ENCODE measurements around the gene WNT11. TPM values are rescaled to one million over a fixed set of nuclear protein-coding genes. Genes with fewer than 3 reads are reported as not detected.

WNT11 gene
- total RNA-seq, 1 experiment from 2014 or later, result not detected

DNA sequence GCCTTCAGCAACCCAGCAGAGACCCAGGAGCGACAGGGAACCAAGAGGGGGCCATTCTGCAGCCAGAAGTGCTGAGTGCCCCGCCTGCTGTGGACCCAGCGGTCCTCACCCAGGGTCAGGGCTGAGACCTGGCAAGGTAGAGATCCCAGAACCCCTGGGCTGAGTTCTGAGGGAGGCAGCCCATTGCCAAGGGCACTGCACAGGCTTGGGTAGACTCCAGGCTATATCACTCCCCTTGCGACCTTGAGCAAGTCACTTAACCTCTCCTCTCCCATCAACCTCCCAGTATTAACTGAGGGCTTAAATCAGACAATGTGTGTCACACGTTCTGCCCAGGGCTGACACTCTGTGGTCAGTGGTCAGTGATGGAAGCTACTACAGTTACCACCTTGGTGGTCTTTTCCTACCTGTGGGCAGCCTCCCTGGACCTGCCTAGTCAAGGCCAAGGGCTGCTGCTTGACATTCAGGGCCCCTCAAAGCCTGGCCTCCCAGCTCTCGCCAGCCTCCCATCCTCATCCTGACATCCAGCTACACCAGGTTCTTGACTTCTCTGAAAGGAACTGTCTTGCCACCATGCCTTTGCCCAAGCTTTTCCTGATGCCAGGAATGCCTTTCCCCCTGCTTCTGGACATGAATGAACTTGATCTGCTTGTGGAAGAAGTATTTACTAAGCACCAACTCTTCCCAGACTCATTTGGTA, 8.2 kb downstream of the WNT11 start:
- DNase-seq, result no peak
- no peaks in the 10 kb centered on the region for H3K36me3 Mint-ChIP-seq (ENCODE audit: insufficient read depth in 1 of 3, low read depth in 3 of 3)
- Histone ChIP-seq H2BK20ac (ENCODE audit: low read depth, low read length, poor library complexity, severe bottlenecking) (no peak overlapping the region), H3K79me2 (ENCODE audit: insufficient read depth, low read length) (no peaks in the 10 kb centered on the region), H3K23me2 (ENCODE audit: insufficient read length, low read depth, low read length, poor library complexity, severe bottlenecking) (peaks cover 4% of the 10 kb centered on the region), H4K91ac (ENCODE audit: insufficient read length, low read depth, low read length) (no peak overlapping the region), H3K23ac (ENCODE audit: insufficient read length, low read depth, low read length) (no peak overlapping the region), H2BK12ac (ENCODE audit: insufficient read length, low read depth, low read length) (no peak overlapping the region), H3K27ac (ENCODE audit: insufficient read length, low read depth, low read length) (no peak overlapping the region), H3K4ac (ENCODE audit: low read depth, low read length) (no peak overlapping the region), H3K56ac (ENCODE audit: insufficient read length, low read depth, low read length) (no peak overlapping the region), H2AFZ (ENCODE audit: low read length) (no peak overlapping the region), H2AK5ac (ENCODE audit: insufficient read length, low read length) (no peak overlapping the region), H3K4me2 (ENCODE audit: insufficient read depth, insufficient read length, low read length) (no peak overlapping the region), H3K9ac (ENCODE audit: extremely low read depth, insufficient read length, low read length) (no peak overlapping the region), H3K9me3 (ENCODE audit: control insufficient read depth, low read depth, low read length) (no peaks in the 10 kb centered on the region), H2BK120ac (ENCODE audit: low read depth, low read length, poor library complexity, severe bottlenecking) (no peak overlapping the region), H3K4me1 (ENCODE audit: insufficient read depth, low read length) (no peaks in the 10 kb centered on the region), H3K18ac (ENCODE audit: insufficient read length, low read depth, low read length) (no peak overlapping the region), H4K5ac (ENCODE audit: insufficient read length, low read depth, low read length) (no peak overlapping the region), H3K14ac (ENCODE audit: insufficient read depth, low read length) (no peak overlapping the region), H3K27me3 (ENCODE audit: insufficient read depth, low read length) (no peaks in the 10 kb centered on the region; the same call in 1 of the 2 replicates), H2BK15ac (ENCODE audit: low read depth, low read length) (no peak overlapping the region), H3K79me1 (ENCODE audit: insufficient read depth, low read depth, low read length, poor library complexity, severe bottlenecking) (no peaks in the 10 kb centered on the region), H2BK5ac (ENCODE audit: insufficient read length, low read length) (no peak overlapping the region), H3T11ph (ENCODE audit: low read length) (no peak overlapping the region), H4K20me1 (ENCODE audit: control insufficient read depth, insufficient read depth, insufficient read length) (no peaks in the 10 kb centered on the region), H4K8ac (replicated peaks; ENCODE audit: insufficient read length, low read depth, low read length) (no peak overlapping the region)
- no peaks in the 10 kb centered on the region for H3K9me3 Mint-ChIP-seq
- H3K4me3 Mint-ChIP-seq, result no peak overlapping the region
- TF ChIP-seq CTCF (conservative IDR thresholded peaks at IDR 0.05), result no peak
- H3K27me3 Mint-ChIP-seq (ENCODE audit: low read depth), result peaks cover 45% of the 10 kb centered on the region
- H3K4me1 Mint-ChIP-seq, result no peaks in the 10 kb centered on the region
- peak overlapping the region in 1 of 3 experiments; percentile 49; a peak in 1 of 7 replicates for H3K27ac Mint-ChIP-seq
- no CpG with 5 or more reads among the region's 6 CpGs for WGBS (ENCODE audit: extremely low coverage, insufficient read length, low lambda C conversion rate)
